GM23338 (cell line): ENCODE measurements around the gene DPH7. TPM values are rescaled to one million over a fixed set of nuclear protein-coding genes. Genes with fewer than 3 reads are reported as not detected.

Experiments
- ATAC-seq: fragments of 200-7000 bp; cut with Tn5 transposase; 3 replicates; pipeline ENCODE4 v1.9.1; 2020
- DNase-seq: peaks from one replicate; pipeline ENCODE4 v3.0.0-alpha.2; 2015; ENCODE audit warnings: low spot score
- H2AFZ ChIP-seq: fragments of 200-600 bp; sonication (generic); 2 replicates; pipeline ENCODE4 v1.8.0; 2016; ENCODE audit warnings: antibody characterized with exemption, mild to moderate bottlenecking, moderate library complexity
- H3F3A ChIP-seq: fragments of 200-600 bp; sonication (generic); replicated peaks from 2 replicates; pipeline ENCODE4 v1.8.0; 2017; ENCODE audit warnings: antibody characterized with exemption, mixed run types, low read depth
- H3K27ac ChIP-seq: fragments of 200-600 bp; sonication (generic); 2 replicates; pipeline ENCODE4 v1.6.1; 2016; ENCODE audit warnings: low read depth
- H3K27me3 ChIP-seq: fragments of 200-600 bp; sonication (generic); 2 replicates; pipeline ENCODE4 v1.8.0; 2016; ENCODE audit warnings: mild to moderate bottlenecking, mixed run types, moderate library complexity; ENCODE audit not compliant: insufficient read depth
- H3K36me3 ChIP-seq: fragments of 200-600 bp; sonication (generic); 2 replicates; pipeline ENCODE4 v1.8.0; 2016; ENCODE audit warnings: mild to moderate bottlenecking; ENCODE audit not compliant: insufficient read depth
- H3K4me1 ChIP-seq: fragments of 200-600 bp; sonication (generic); 2 replicates; pipeline ENCODE4 v1.8.0; 2016; ENCODE audit warnings: mild to moderate bottlenecking, moderate library complexity; ENCODE audit not compliant: insufficient read depth
- H3K4me2 ChIP-seq: fragments of 200-600 bp; sonication (generic); 2 replicates; pipeline ENCODE4 v1.7.1; 2017; ENCODE audit warnings: mixed run types
- H3K4me3 ChIP-seq: fragments of 200-600 bp; sonication (generic); 2 replicates; pipeline ENCODE4 v1.6.1; 2016; ENCODE audit warnings: mixed run types
- H3K79me2 ChIP-seq: fragments of 200-600 bp; sonication (generic); replicated peaks from 2 replicates; pipeline ENCODE4 v1.8.0; 2017; ENCODE audit warnings: mild to moderate bottlenecking; ENCODE audit not compliant: insufficient read depth
- H3K9me2 ChIP-seq: fragments of 200-600 bp; sonication (generic); 2 replicates; pipeline ENCODE4 v1.8.0; 2017; ENCODE audit not compliant: insufficient read depth
- H4K20me1 ChIP-seq: fragments of 200-600 bp; sonication (generic); replicated peaks from 2 replicates; pipeline ENCODE4 v1.8.0; 2017; ENCODE audit warnings: mild to moderate bottlenecking; ENCODE audit not compliant: insufficient read depth
- H3K27ac Mint-ChIP-seq: 2 replicates; pipeline ENCODE4 v1.8.0; 2020; ENCODE audit warnings: inconsistent platforms, mild to moderate bottlenecking, moderate library complexity, mixed read lengths
- H3K27me3 Mint-ChIP-seq: 3 replicates; pipeline ENCODE4 v1.8.0; 2022; ENCODE audit warnings: low read depth, mild to moderate bottlenecking, moderate library complexity, mixed read lengths, inconsistent platforms; ENCODE audit not compliant: insufficient read depth, poor library complexity
- H3K36me3 Mint-ChIP-seq: 3 replicates; pipeline ENCODE4 v1.8.0; 2021; ENCODE audit warnings: low read depth, mild to moderate bottlenecking, inconsistent platforms, moderate library complexity, mixed read lengths
- H3K4me1 Mint-ChIP-seq: 3 replicates; pipeline ENCODE4 v1.8.0; 2020; ENCODE audit warnings: mild to moderate bottlenecking, inconsistent platforms, mixed read lengths
- H3K4me3 Mint-ChIP-seq: 3 replicates; pipeline ENCODE4 v1.8.0; 2021; ENCODE audit warnings: moderate library complexity, mild to moderate bottlenecking, inconsistent platforms, mixed read lengths
- H3K9me3 Mint-ChIP-seq: 3 replicates; pipeline ENCODE4 v1.8.0; 2020; ENCODE audit warnings: moderate library complexity, mild to moderate bottlenecking, inconsistent platforms, mixed read lengths
- CREB1 ChIP-seq: fragments of 250-450 bp; sonication (Bioruptor Pico); IDR thresholded peaks from 2 replicates; pipeline ENCODE4 v1.5.0; 2020; ENCODE audit warnings: low read depth, mild to moderate bottlenecking, moderate library complexity
- EZH2 ChIP-seq: fragments of 200-600 bp; sonication (generic); IDR thresholded peaks from one replicate; pipeline ENCODE4 v1.8.0; 2017; ENCODE audit warnings: antibody characterized with exemption, mild to moderate bottlenecking, low read depth; ENCODE audit not compliant: unreplicated experiment
- EZH2phosphoT487 ChIP-seq: fragments of 200-600 bp; sonication (generic); IDR thresholded peaks from one replicate; pipeline ENCODE4 v1.8.1; 2018; ENCODE audit warnings: antibody characterized with exemption; ENCODE audit not compliant: unreplicated experiment
- JUNB ChIP-seq: IDR thresholded peaks from one replicate; pipeline ENCODE4 v1.6.1; 2016; ENCODE audit warnings: antibody characterized with exemption; ENCODE audit not compliant: unreplicated experiment
- NANOG ChIP-seq: IDR thresholded peaks from 2 replicates; pipeline ENCODE4 v1.6.1; 2016; ENCODE audit warnings: antibody characterized with exemption, borderline replicate concordance
- POLR2AphosphoS5 ChIP-seq: IDR thresholded peaks from 2 replicates; pipeline ENCODE4 v1.6.1; 2016; ENCODE audit warnings: antibody characterized with exemption, low read depth
- STAT1 ChIP-seq: IDR thresholded peaks from one replicate; pipeline ENCODE4 v1.6.1; 2016; ENCODE audit warnings: antibody characterized with exemption; ENCODE audit not compliant: unreplicated experiment
- ZNF114 ChIP-seq: fragments of 250-450 bp; sonication (Bioruptor Pico); IDR thresholded peaks from 2 replicates; pipeline ENCODE4 v1.5.0; 2020; ENCODE audit warnings: mild to moderate bottlenecking, moderate library complexity
- ZNF331 ChIP-seq: fragments of 250-450 bp; sonication (Bioruptor Pico); IDR thresholded peaks from 2 replicates; pipeline ENCODE4 v1.5.0; 2020; ENCODE audit warnings: low read depth, mild to moderate bottlenecking, moderate library complexity
- polyA plus RNA-seq: library from polyadenylated mRNA; unstranded; fragments of >200 nt; fragmentation: Nextera tagmentation; extraction: Ambion mirVana; gene quantifications from 2 replicates; pipeline ENCODE4 v1.2.1, GENCODE V29; 2016
- total RNA-seq: library from RNA; depleted of rRNA; stranded (reverse); fragments of >200 nt; shearing (Covaris generic); gene quantifications from 2 replicates; pipeline ENCODE4 v1.2.3, GENCODE V29; 2014
- TF ChIP-seq, protein P1 (sequence below), 2 experiments: fragments of 200-600 bp in 1 of 2; sonication (generic) in 1 of 2; conservative IDR thresholded peaks; 2 replicates each; pipeline versions ENCODE4 v1.5.1 to v1.6.1; 2016 to 2017; ENCODE audit warnings: antibody characterized with exemption in 2 of 2, low read depth in 2 of 2, mild to moderate bottlenecking in 2 of 2, moderate library complexity in 1 of 2
- TF ChIP-seq, protein P2 (sequence below): IDR thresholded peaks from one replicate; pipeline ENCODE4 v1.6.1; 2018; ENCODE audit warnings: antibody characterized with exemption; ENCODE audit not compliant: unreplicated experiment
- TF ChIP-seq, protein P3 (sequence below): IDR thresholded peaks from 2 replicates; pipeline ENCODE4 v1.6.1; 2016; ENCODE audit warnings: antibody characterized with exemption
- TF ChIP-seq, protein P4 (sequence below): fragments of 250-450 bp; sonication (Bioruptor Pico); IDR thresholded peaks from 2 replicates; pipeline ENCODE4 v1.5.0; 2020; ENCODE audit warnings: mild to moderate bottlenecking, moderate library complexity

The DPH7 gene
- total and polyA plus RNA-seq, 2 experiments from 2014 or later, result 44.5 to 68.8 TPM

DNA sequence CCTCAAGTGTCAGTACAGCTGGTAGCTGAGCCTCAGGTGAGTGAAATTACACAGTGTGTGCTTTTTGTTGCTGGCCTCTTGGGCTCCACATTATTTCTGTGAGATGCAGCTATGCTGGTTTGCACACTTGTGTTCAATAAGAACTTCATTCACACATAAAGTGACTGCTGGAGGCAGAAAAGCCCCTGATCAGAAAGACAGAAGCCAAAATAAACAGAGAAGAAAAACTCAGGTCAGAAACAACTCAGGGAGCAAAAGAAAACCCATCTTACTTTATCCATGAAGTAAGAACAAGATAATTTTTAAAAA is 43.7 kb downstream of the DPH7 start:
- DNase-seq (no peak), ATAC-seq (no peak)
- Histone ChIP-seq H3K36me3 (no peaks in the 10 kb centered on the region; the same call in 1 of the 2 replicates), H3K9me2 (no peaks in the 10 kb centered on the region), H3F3A (0 out of 2 replicates have a peak, but pooled peaks cover 5% of the 10 kb centered on the region), H2AFZ (peak overlapping the region; percentile 85), H3K79me2 (no peaks in the 10 kb centered on the region), H3K4me3 (no peak overlapping the region), H3K4me2 (no peak overlapping the region), H3K27me3 (no peaks in the 10 kb centered on the region), H3K27ac (no peak overlapping the region), H3K4me1 (no peaks in the 10 kb centered on the region), H4K20me1 (no peaks in the 10 kb centered on the region)
- Mint-ChIP-seq H3K4me1 (no peaks in the 10 kb centered on the region; the same call in 2 of the 3 replicates), H3K36me3 (peaks cover 8% of the 10 kb centered on the region; the same call in 2 of the 3 replicates), H3K9me3 (peaks cover 22% of the 10 kb centered on the region), H3K4me3 (no peak overlapping the region), H3K27ac (no peak overlapping the region), H3K27me3 (peaks cover 10% of the 10 kb centered on the region)
- TF ChIP-seq EZH2phosphoT487 (no peak), ZNF331 (CRISPR knock-in tag) (no peak), POLR2AphosphoS5 (no peak), JUNB (no peak), EZH2 (no peak), CREB1 (no peak), ZNF114 (CRISPR knock-in tag) (no peak), NANOG (no peak), STAT1 (no peak)
- TF ChIP-seq, protein P1, sequence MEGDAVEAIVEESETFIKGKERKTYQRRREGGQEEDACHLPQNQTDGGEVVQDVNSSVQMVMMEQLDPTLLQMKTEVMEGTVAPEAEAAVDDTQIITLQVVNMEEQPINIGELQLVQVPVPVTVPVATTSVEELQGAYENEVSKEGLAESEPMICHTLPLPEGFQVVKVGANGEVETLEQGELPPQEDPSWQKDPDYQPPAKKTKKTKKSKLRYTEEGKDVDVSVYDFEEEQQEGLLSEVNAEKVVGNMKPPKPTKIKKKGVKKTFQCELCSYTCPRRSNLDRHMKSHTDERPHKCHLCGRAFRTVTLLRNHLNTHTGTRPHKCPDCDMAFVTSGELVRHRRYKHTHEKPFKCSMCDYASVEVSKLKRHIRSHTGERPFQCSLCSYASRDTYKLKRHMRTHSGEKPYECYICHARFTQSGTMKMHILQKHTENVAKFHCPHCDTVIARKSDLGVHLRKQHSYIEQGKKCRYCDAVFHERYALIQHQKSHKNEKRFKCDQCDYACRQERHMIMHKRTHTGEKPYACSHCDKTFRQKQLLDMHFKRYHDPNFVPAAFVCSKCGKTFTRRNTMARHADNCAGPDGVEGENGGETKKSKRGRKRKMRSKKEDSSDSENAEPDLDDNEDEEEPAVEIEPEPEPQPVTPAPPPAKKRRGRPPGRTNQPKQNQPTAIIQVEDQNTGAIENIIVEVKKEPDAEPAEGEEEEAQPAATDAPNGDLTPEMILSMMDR (conservative IDR thresholded peaks at IDR 0.05; ENCODE audit: low read depth in 2 of 2), result no peak
- TF ChIP-seq, protein P2, sequence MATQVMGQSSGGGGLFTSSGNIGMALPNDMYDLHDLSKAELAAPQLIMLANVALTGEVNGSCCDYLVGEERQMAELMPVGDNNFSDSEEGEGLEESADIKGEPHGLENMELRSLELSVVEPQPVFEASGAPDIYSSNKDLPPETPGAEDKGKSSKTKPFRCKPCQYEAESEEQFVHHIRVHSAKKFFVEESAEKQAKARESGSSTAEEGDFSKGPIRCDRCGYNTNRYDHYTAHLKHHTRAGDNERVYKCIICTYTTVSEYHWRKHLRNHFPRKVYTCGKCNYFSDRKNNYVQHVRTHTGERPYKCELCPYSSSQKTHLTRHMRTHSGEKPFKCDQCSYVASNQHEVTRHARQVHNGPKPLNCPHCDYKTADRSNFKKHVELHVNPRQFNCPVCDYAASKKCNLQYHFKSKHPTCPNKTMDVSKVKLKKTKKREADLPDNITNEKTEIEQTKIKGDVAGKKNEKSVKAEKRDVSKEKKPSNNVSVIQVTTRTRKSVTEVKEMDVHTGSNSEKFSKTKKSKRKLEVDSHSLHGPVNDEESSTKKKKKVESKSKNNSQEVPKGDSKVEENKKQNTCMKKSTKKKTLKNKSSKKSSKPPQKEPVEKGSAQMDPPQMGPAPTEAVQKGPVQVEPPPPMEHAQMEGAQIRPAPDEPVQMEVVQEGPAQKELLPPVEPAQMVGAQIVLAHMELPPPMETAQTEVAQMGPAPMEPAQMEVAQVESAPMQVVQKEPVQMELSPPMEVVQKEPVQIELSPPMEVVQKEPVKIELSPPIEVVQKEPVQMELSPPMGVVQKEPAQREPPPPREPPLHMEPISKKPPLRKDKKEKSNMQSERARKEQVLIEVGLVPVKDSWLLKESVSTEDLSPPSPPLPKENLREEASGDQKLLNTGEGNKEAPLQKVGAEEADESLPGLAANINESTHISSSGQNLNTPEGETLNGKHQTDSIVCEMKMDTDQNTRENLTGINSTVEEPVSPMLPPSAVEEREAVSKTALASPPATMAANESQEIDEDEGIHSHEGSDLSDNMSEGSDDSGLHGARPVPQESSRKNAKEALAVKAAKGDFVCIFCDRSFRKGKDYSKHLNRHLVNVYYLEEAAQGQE, result no peak
- TF ChIP-seq, protein P3, sequence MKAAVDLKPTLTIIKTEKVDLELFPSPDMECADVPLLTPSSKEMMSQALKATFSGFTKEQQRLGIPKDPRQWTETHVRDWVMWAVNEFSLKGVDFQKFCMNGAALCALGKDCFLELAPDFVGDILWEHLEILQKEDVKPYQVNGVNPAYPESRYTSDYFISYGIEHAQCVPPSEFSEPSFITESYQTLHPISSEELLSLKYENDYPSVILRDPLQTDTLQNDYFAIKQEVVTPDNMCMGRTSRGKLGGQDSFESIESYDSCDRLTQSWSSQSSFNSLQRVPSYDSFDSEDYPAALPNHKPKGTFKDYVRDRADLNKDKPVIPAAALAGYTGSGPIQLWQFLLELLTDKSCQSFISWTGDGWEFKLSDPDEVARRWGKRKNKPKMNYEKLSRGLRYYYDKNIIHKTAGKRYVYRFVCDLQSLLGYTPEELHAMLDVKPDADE, result no peak
- TF ChIP-seq, protein P4, sequence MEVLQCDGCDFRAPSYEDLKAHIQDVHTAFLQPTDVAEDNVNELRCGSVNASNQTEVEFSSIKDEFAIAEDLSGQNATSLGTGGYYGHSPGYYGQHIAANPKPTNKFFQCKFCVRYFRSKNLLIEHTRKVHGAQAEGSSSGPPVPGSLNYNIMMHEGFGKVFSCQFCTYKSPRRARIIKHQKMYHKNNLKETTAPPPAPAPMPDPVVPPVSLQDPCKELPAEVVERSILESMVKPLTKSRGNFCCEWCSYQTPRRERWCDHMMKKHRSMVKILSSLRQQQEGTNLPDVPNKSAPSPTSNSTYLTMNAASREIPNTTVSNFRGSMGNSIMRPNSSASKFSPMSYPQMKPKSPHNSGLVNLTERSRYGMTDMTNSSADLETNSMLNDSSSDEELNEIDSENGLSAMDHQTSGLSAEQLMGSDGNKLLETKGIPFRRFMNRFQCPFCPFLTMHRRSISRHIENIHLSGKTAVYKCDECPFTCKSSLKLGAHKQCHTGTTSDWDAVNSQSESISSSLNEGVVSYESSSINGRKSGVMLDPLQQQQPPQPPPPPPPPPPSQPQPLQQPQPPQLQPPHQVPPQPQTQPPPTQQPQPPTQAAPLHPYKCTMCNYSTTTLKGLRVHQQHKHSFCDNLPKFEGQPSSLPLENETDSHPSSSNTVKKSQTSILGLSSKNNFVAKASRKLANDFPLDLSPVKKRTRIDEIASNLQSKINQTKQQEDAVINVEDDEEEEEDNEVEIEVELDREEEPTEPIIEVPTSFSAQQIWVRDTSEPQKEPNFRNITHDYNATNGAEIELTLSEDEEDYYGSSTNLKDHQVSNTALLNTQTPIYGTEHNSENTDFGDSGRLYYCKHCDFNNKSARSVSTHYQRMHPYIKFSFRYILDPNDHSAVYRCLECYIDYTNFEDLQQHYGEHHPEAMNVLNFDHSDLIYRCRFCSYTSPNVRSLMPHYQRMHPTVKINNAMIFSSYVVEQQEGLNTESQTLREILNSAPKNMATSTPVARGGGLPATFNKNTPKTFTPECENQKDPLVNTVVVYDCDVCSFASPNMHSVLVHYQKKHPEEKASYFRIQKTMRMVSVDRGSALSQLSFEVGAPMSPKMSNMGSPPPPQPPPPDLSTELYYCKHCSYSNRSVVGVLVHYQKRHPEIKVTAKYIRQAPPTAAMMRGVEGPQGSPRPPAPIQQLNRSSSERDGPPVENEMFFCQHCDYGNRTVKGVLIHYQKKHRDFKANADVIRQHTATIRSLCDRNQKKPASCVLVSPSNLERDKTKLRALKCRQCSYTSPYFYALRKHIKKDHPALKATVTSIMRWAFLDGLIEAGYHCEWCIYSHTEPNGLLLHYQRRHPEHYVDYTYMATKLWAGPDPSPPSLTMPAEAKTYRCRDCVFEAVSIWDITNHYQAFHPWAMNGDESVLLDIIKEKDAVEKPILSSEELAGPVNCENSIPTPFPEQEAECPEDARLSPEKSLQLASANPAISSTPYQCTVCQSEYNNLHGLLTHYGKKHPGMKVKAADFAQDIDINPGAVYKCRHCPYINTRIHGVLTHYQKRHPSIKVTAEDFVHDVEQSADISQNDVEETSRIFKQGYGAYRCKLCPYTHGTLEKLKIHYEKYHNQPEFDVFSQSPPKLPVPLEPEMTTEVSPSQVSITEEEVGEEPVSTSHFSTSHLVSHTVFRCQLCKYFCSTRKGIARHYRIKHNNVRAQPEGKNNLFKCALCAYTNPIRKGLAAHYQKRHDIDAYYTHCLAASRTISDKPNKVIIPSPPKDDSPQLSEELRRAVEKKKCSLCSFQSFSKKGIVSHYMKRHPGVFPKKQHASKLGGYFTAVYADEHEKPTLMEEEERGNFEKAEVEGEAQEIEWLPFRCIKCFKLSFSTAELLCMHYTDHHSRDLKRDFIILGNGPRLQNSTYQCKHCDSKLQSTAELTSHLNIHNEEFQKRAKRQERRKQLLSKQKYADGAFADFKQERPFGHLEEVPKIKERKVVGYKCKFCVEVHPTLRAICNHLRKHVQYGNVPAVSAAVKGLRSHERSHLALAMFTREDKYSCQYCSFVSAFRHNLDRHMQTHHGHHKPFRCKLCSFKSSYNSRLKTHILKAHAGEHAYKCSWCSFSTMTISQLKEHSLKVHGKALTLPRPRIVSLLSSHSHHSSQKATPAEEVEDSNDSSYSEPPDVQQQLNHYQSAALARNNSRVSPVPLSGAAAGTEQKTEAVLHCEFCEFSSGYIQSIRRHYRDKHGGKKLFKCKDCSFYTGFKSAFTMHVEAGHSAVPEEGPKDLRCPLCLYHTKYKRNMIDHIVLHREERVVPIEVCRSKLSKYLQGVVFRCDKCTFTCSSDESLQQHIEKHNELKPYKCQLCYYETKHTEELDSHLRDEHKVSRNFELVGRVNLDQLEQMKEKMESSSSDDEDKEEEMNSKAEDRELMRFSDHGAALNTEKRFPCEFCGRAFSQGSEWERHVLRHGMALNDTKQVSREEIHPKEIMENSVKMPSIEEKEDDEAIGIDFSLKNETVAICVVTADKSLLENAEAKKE (CRISPR knock-in tag), result no peak
